HFFc6 (cell line): ENCODE results near the gene OTOGL. TPM values are rescaled to one million over a fixed set of nuclear protein-coding genes. Genes with fewer than 3 reads are reported as not detected.

Experiments used
- DNase-seq: peaks from one replicate; pipeline ENCODE4 v3.0.0-alpha.2; 2018
- H3K27ac Mint-ChIP-seq: 2 replicates; pipeline ENCODE4 v1.8.0; 2020; ENCODE audit warnings: mild to moderate bottlenecking, mixed read lengths
- H3K27me3 Mint-ChIP-seq: 2 replicates; pipeline ENCODE4 v1.8.0; 2021; ENCODE audit warnings: mild to moderate bottlenecking, moderate library complexity, mixed read lengths; ENCODE audit not compliant: insufficient read depth
- H3K36me3 Mint-ChIP-seq: 2 replicates; pipeline ENCODE4 v1.8.0; 2021; ENCODE audit warnings: low read depth, mixed read lengths
- H3K4me1 Mint-ChIP-seq: 2 replicates; pipeline ENCODE4 v1.8.0; 2020; ENCODE audit warnings: low read depth, mixed read lengths
- H3K4me3 Mint-ChIP-seq: 2 replicates; pipeline ENCODE4 v1.8.0; 2020; ENCODE audit warnings: mild to moderate bottlenecking, moderate library complexity, mixed read lengths
- H3K9me3 Mint-ChIP-seq: 2 replicates; pipeline ENCODE4 v1.8.0; 2020; ENCODE audit warnings: mild to moderate bottlenecking, mixed read lengths
- CTCF ChIP-seq: fragments of 200-600 bp; sonication (generic); IDR thresholded peaks from 2 replicates; pipeline ENCODE4 v1.5.0; 2021; ENCODE audit warnings: antibody characterized with exemption, mild to moderate bottlenecking
- long read RNA-seq: library from polyadenylated mRNA; unstranded; transcript quantifications from one replicate; pipeline ENCODE4 v2.0.0, GENCODE V29; 2019
- total RNA-seq, 6 experiments: library from RNA; stranded (reverse); fragmentation: NEBNext Ultra II Directional; extraction: Animal tissue kit (Norgen Biotek cat#: 25700); gene quantifications; 2 replicates in 1 of 6; 3 replicates in 5 of 6; pipeline ENCODE4 v1.2.3, GENCODE V29; 2021

Gene OTOGL, protein sequence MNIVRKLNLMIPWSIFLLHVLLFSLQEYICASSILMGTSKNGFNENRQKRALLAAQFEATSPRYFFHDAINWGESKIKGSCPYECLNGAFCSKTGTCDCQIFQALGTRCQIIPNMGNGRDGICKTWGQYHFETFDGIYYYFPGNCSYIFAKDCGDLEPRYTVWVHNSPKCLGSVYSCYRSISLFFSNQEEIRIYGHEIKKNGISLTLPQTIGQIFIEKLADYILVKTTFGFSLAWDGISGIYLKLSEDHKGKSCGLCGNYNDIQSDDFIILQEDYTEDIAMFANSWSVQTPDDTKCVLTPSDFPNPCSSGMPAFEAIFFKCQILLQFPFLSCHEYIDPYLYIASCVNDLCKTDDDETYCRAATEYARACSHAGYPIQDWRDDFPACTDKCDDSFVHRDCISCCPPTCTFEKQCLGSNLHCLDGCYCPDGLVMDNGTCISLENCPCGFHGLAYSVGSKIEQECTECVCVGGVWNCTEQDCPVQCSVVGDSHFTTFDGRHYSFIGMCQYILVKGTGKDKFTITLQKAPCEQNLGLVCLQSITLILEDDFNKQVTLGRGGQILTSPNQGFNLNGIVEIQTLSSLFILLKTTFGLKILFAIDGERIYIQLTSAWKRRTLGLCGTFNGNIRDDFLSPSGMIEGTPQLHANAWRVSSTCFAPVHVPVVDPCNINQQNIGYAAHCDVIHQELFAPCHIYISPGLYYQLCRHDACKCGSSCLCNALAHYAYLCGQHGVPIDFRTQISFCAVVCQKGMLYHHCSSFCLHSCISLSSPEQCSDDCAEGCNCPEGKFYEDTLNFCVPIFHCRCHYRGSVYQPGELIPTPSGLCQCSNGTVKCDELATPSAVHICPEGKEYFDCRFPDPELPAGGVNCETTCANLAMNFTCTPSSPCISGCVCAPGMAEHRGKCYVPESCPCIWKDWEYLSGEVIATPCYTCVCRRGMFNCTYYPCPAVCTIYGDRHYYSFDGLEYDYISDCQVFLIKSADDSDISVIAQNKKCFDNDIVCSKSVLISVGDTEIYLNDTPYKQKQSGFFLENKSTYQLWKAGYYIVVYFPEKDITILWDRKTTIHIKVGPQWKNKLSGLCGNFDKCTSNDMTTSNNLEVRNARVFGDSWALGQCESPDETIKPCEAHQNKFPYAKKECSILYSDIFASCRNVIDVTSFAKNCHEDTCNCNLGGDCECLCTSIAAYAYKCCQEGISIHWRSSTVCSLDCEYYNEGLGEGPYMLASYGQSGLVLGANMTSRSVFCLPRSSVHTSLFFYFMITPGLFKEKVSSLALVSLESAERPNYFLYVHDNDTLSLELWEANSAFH (N-terminal part only)
- total RNA-seq: under 1 TPM; 0.12 to 0.32 (median 0.20) TPM
- long read RNA-seq: 0 reads

DNA sequence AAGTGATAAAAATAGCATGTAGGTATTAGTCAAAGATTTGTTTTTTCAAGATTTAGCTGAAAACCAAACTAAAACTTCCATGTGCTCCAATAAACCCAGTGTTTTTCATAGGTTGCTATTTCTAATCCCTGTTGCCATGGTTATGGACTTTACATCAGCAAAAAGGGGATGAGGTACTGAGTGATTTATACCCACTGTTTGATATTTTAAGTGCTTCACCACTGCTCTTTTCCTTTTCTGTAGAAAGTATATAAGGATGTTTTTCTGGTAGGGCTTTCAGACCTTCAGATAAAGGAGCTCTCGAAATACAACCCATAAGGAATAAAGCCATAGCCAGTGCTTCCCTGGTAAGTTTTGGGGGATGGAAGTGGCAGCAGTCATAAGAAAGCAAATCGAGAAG is at the start of gene OTOGL:
OTOGL (plus strand) TSS at position 279 of the 400 bp plus-strand sequence. CDS start 109,895 bp downstream, outside the sequence.
- Mint-ChIP-seq H3K27me3 (no peaks in the 10 kb centered on the region; the same call in 1 of the 2 replicates), H3K4me3 (peak within 1 kb of the TSS; percentile 73; the same call in 1 of the 2 replicates), H3K27ac (peak within 1 kb of the TSS; percentile 61; the same call in 1 of the 2 replicates), H3K36me3 (0 out of 2 replicates have a peak, but pooled peaks cover 5% of the 10 kb centered on the region), H3K4me1 (peaks cover 29% of the 10 kb centered on the region), H3K9me3 (no peaks in the 10 kb centered on the region)
- peak; percentile 23 for DNase-seq
- no peak for TF ChIP-seq CTCF

DNA sequence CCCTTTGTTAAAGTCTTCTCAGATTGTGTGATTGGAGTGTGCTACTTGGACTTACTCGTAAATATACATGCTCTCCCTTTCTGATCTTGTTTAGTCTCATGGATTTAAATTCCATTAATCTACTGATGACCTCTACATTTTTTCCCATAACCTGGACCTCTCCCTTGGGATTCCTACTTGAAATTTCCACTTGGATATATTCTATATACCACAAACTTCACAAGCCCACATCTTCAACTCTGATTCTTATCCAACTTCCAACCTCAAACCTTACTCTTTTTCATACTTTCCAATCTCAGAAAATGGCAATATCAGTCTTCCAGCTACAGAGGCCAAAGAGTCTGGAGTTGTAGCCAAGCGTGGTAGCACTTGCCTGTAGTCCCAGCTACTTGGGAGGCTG is 49.1 kb upstream of the OTOGL start:
- Mint-ChIP-seq H3K4me1 (peaks cover 56% of the 10 kb centered on the region), H3K36me3 (peaks cover 24% of the 10 kb centered on the region)

DNA sequence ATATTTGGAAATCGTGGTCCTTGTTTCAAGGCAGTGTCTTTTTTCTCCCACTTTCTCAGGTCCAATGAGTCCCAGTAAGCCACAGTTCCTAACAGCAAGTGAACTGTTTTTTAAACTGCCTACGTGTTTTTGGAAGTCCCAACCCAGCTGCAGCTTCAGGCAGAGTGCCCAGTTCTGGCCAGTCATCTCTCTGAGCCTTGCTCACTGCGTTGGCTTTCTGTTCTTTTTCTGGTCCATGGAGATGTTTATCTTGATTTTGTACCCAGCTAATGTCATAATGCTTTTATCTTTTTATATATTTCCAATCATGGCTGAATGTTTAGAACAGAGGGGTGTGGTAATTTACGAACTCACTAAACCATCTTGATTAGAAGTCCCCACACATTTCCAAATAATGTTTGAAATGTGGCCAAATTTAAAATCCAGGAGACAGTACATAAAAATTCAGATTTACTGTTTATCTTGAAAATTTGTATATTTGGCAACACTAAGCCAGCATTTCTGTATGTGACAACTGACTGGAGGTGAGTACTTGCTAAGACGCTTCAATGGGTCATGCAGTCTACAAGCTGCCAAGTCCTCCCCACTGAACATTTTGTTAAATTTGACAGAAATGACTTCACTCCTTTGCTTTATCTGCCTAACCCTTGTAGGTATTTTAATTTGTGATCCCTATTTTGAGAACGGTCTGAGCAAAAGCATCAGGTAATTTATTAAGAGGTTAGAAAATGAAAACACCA is 46.1 kb upstream of the OTOGL start:
- no peak for TF ChIP-seq CTCF
- H3K36me3 Mint-ChIP-seq: peaks cover 21% of the 10 kb centered on the region
- H3K27ac Mint-ChIP-seq: peak overlapping the region; percentile 50
- H3K4me3 Mint-ChIP-seq: peak overlapping the region; percentile 70
- H3K4me1 Mint-ChIP-seq: peaks cover 35% of the 10 kb centered on the region
- no peaks in the 10 kb centered on the region for H3K9me3 Mint-ChIP-seq
- H3K27me3 Mint-ChIP-seq: no peaks in the 10 kb centered on the region
- DNase-seq: peak; percentile 92

More for the DNA sequence above, 49.1 kb upstream of the OTOGL start:
- Mint-ChIP-seq H3K4me3 (no peak overlapping the region), H3K27ac (no peak overlapping the region), H3K27me3 (no peaks in the 10 kb centered on the region), H3K9me3 (no peaks in the 10 kb centered on the region)
- no peak for TF ChIP-seq CTCF
- no peak for DNase-seq

DNA sequence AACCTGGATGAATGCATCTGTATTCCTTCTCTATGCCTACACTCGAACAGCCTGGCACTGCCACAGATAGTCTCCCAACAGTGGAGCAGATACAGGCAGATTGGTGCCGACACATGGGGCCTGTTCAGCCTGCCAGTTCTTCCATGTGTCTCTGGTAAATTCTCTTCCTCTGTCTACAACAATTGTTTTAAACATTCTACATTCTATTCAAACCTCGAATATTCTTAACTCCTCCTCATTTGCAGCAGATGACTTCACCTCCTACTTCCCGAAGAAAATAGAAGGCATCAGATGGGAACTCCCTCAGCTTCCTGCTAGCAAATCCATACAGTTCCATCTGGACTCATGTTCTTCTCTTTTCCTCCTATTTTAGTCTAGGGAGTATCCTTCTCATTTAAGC is 43.1 kb upstream of the OTOGL start:
- H3K27ac Mint-ChIP-seq: no peak overlapping the region
- H3K27me3 Mint-ChIP-seq: no peaks in the 10 kb centered on the region
- no peak overlapping the region for H3K4me3 Mint-ChIP-seq
- no peaks in the 10 kb centered on the region for H3K9me3 Mint-ChIP-seq
- no peak for DNase-seq
- TF ChIP-seq CTCF: no peak
- H3K36me3 Mint-ChIP-seq: no peaks in the 10 kb centered on the region
- peaks cover 28% of the 10 kb centered on the region for H3K4me1 Mint-ChIP-seq
